Type B pancreatic cell (in vitro differentiated cells): ENCODE measurements around the gene SIGLEC7. TPM values are rescaled to one million over a fixed set of nuclear protein-coding genes. Genes with fewer than 3 reads are reported as not detected.

ENCODE experiments used
- DNase-seq: peaks from one replicate; pipeline ENCODE4 v3.0.0; 2021; ENCODE audit warnings: mixed read lengths; ENCODE audit not compliant: unreplicated experiment; ENCODE audit errors: extremely low spot score
- H3K27ac Mint-ChIP-seq: 2 replicates; pipeline ENCODE4 v1.8.0; 2021; ENCODE audit warnings: mild to moderate bottlenecking, mixed read lengths
- H3K27me3 Mint-ChIP-seq: 2 replicates; pipeline ENCODE4 v1.8.0; 2021; ENCODE audit warnings: mixed read lengths
- H3K36me3 Mint-ChIP-seq: 2 replicates; pipeline ENCODE4 v1.8.0; 2021; ENCODE audit warnings: mixed read lengths
- H3K4me1 Mint-ChIP-seq: one replicate; pipeline ENCODE4 v1.8.0; 2021; ENCODE audit warnings: mixed read lengths; ENCODE audit not compliant: unreplicated experiment
- H3K4me3 Mint-ChIP-seq: 2 replicates; pipeline ENCODE4 v1.8.0; 2021; ENCODE audit warnings: mild to moderate bottlenecking, mixed read lengths
- H3K9me3 Mint-ChIP-seq: 2 replicates; pipeline ENCODE4 v1.8.0; 2021; ENCODE audit warnings: mixed read lengths
- CTCF ChIP-seq: fragments of 200-600 bp; sonication (generic); conservative IDR thresholded peaks from 2 replicates; pipeline ENCODE4 v1.5.0; 2021; ENCODE audit warnings: antibody characterized with exemption, mild to moderate bottlenecking
- total RNA-seq: library from RNA; stranded (reverse); gene quantifications from 2 replicates; pipeline ENCODE4 v1.2.1, GENCODE V29; 2021; ENCODE audit warnings: low replicate concordance

Gene SIGLEC7
- total RNA-seq, 1 donor from 2014 or later, result not detected

- no peak for DNase-seq
- H3K27ac Mint-ChIP-seq, result no peak overlapping the region
- no peaks in the 10 kb centered on the region for H3K4me1 Mint-ChIP-seq
- TF ChIP-seq CTCF, result no peak
- H3K27me3 Mint-ChIP-seq, result peaks cover 36% of the 10 kb centered on the region
- H3K4me3 Mint-ChIP-seq, result no peak overlapping the region
- H3K36me3 Mint-ChIP-seq, result no peaks in the 10 kb centered on the region
- H3K9me3 Mint-ChIP-seq, result no peaks in the 10 kb centered on the region
These were observed 22.5 kb upstream of the SIGLEC7 start for GRCh38 chr19:51119611-51120010.

GRCh38 chr19:51120160-51120559 is 21.9 kb upstream of the SIGLEC7 start:
- Mint-ChIP-seq H3K27ac (no peak overlapping the region), H3K4me1 (no peaks in the 10 kb centered on the region), H3K27me3 (peaks cover 32% of the 10 kb centered on the region), H3K4me3 (no peak overlapping the region), H3K9me3 (no peaks in the 10 kb centered on the region), H3K36me3 (no peaks in the 10 kb centered on the region)
- no peak for DNase-seq
- no peak for TF ChIP-seq CTCF

- no peaks in the 10 kb centered on the region for H3K4me1 Mint-ChIP-seq
- H3K27ac Mint-ChIP-seq, result no peak overlapping the region
- no peak for DNase-seq
- no peak overlapping the region for H3K4me3 Mint-ChIP-seq
- H3K9me3 Mint-ChIP-seq, result no peaks in the 10 kb centered on the region
- no peak for TF ChIP-seq CTCF
- no peaks in the 10 kb centered on the region for H3K36me3 Mint-ChIP-seq
- peaks cover 27% of the 10 kb centered on the region for H3K27me3 Mint-ChIP-seq
These were observed 20.8 kb upstream of the SIGLEC7 start for GRCh38 chr19:51121257-51121656.

GRCh38 chr19:51122112-51122981 is 19.8 kb upstream of the SIGLEC7 start:
- Mint-ChIP-seq H3K9me3 (no peaks in the 10 kb centered on the region), H3K27ac (no peak overlapping the region), H3K27me3 (peaks cover 22% of the 10 kb centered on the region), H3K4me3 (no peak overlapping the region), H3K36me3 (no peaks in the 10 kb centered on the region), H3K4me1 (no peaks in the 10 kb centered on the region)
- TF ChIP-seq CTCF, result no peak
- DNase-seq, result no peak

- TF ChIP-seq CTCF, result no peak
- Mint-ChIP-seq H3K27ac (no peak overlapping the region), H3K9me3 (no peaks in the 10 kb centered on the region), H3K4me3 (no peak overlapping the region), H3K27me3 (peaks cover 18% of the 10 kb centered on the region), H3K4me1 (no peaks in the 10 kb centered on the region), H3K36me3 (no peaks in the 10 kb centered on the region)
- no peak for DNase-seq
These were observed 18.7 kb upstream of the SIGLEC7 start for GRCh38 chr19:51123381-51123800.
